ENCODE measurements around the gene NLRP13.
"Not testable (repeated sequence)": the region's sequence is repeated elsewhere in the genome, so short reads cannot be mapped to it uniquely, and the experiment has no call there.

The NLRP13 gene, protein sequence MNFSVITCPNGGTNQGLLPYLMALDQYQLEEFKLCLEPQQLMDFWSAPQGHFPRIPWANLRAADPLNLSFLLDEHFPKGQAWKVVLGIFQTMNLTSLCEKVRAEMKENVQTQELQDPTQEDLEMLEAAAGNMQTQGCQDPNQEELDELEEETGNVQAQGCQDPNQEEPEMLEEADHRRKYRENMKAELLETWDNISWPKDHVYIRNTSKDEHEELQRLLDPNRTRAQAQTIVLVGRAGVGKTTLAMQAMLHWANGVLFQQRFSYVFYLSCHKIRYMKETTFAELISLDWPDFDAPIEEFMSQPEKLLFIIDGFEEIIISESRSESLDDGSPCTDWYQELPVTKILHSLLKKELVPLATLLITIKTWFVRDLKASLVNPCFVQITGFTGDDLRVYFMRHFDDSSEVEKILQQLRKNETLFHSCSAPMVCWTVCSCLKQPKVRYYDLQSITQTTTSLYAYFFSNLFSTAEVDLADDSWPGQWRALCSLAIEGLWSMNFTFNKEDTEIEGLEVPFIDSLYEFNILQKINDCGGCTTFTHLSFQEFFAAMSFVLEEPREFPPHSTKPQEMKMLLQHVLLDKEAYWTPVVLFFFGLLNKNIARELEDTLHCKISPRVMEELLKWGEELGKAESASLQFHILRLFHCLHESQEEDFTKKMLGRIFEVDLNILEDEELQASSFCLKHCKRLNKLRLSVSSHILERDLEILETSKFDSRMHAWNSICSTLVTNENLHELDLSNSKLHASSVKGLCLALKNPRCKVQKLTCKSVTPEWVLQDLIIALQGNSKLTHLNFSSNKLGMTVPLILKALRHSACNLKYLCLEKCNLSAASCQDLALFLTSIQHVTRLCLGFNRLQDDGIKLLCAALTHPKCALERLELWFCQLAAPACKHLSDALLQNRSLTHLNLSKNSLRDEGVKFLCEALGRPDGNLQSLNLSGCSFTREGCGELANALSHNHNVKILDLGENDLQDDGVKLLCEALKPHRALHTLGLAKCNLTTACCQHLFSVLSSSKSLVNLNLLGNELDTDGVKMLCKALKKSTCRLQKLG

GRCh38 chr19:55931936-55932386, at the start of gene NLRP13:
NLRP13 (minus strand) TSS chr19:55932336; CDS start chr19:55932311, 25 bp downstream.
- no peak for DNase-seq

DNA sequence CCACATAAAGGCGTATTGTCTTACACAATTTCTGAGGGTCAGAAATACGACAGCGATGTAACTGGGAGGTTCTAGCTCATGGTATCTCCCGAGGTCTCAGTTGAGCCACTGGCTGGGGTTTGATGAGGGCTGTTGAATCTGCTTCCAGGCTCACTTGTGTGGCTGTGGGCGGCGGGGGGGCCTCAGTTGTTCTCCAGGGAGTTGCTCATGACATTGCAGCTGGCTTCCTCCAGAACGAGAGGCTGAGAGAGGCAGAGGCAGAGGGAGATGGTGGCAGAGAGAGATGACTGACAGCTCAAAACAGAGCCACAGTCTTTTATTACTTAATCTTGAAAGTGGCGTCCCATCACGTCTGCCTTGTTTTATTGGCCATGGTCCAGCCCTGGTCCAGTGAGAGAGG, 48.3 kb upstream of the NLRP13 start:
- DNase-seq, result no peak

GRCh38 chr19:55973982-55974381, 41.8 kb upstream of the NLRP13 start:
- no peak for DNase-seq

DNA sequence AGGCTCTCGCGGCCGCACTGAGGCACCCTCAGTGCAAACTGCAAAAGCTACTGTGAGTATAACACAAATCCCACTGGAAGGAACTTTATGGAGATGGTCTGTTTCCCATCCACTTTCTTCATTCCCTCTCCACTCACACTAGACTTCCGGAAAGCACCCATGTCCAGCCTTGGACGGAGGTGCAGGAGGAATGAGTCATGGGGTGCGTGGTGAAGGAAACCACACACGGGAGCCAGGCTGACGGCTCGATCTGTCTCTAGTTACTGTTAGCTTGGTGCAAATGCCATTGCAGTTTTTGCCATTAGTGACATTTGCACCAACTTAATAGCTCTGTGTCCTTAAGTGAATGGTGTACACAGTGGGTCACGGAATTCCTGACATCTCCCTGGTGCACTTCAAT, 30.1 kb upstream of the NLRP13 start:
- no peak for DNase-seq

GRCh38 chr19:55959996-55960675, 28.0 kb upstream of the NLRP13 start:
- no peak for DNase-seq

GRCh38 chr19:55958356-55958755, 26.2 kb upstream of the NLRP13 start:
- DNase-seq, result no peak

- DNase-seq, result no peak
Observed at GRCh38 chr19:55956431-55956830, 24.3 kb upstream of the NLRP13 start.

DNA sequence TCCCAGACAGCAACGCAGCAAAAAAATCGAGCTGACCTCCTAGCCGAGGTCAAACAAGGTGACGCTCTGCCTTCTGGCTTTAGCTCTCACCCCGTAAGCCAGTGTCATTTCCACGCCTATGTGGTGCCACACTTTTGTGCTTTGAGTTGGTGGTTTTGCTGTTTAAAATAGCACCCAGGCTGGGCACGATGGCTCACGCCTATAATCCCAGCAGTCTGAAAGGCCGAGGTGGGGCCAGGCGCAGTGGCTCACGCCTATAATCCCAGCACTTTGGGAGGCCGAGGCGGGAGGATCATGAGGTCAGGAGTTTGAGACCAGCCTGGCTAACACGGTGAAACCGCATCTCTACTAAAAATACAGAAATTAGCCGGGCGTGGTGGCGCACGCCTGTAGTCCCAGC, 18.4 kb upstream of the NLRP13 start:
- not testable (repeated sequence) for DNase-seq

DNA sequence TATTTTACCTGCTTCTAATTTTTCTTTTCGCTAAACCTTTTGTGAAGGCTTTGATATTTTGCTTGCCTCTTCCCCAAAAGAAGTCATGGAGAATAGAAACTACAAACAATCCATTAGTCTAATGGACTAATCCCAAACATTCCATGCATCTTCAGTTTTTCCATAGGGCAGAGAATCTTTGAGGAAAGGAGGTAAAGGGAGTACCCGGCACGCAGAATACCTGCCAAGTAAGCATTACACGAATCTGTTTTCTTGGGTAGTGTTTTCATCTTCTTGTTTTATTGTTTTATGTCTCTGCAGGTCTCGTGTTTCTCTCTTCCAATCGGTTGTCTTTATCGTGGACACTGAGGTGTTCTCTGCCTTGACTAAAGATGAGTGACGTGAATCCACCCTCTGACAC, 15.4 kb upstream of the NLRP13 start, which contains the start of gene NLRP8:
NLRP8 (plus strand) TSS at position 301 of the 400 bp plus-strand sequence.
- DNase-seq, result no peak

- no peak for DNase-seq
Observed at GRCh38 chr19:55940306-55940705, 8.2 kb upstream of the NLRP13 start.

DNA sequence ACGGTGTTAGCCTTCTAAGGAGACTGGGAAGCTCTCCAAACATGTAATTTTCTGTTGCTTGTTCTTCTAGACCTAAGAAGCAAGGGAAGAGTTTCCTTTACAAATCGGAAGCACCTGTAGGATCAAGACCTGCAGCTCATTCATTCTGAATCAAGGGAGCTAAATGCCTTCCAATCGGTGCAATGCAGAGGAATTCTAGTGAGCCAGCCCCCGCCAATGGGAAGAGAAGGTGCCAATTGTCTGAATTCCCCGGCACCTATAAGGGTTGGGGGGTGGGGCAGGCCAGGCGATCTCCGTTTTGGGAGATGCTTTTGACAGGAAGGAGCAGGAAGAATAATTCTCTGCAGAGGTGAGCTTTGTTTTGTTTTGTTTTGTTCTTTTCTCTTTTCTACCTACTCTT, 7.1 kb upstream of the NLRP13 start:
- no peak for DNase-seq

DNA sequence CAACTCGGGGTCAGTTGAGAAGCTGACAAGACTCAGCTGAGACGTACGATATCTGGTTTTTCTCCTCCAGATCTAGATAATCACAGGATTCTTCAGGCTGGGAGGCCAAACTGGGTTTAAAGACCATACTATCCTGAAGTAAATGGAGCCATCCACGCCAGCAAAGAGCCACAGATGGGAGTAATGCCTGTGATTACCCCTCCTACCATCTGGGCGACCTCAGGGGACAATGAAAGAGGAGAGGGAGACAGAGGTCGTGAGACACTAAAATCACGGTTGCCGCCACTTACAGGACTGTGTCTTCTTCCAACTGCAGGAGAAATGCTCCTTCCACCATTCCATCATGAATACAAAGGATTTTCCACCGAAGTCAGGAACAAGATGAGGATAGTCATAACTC, 3.1 kb upstream of the NLRP13 start:
- DNase-seq, result no peak

DNA sequence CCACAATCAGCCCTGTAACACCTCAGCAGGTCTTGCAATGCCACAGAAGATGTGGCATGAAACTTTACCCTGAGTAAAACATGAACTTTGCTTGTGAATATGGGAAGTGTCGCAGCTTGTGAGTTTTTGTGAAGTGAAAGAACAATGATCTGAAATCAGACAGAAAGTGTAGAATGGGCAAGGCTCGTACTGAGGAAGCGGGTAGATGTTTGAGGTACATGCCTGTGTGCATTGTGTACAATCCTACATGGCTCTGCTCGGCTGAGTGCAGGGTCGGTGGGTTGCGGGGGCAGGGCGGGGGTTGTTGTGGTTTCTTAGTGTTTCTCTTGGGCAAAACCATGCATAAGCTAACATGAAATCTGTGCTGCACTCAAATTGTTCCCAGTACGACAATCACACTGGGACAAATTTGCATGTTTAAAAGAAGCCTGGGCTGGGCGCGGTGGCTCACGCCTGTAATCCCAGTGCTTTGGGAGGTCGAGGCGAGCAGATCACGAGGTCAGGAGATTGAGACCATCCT, 1.1 kb downstream of the NLRP13 start:
- no peak for DNase-seq

DNA sequence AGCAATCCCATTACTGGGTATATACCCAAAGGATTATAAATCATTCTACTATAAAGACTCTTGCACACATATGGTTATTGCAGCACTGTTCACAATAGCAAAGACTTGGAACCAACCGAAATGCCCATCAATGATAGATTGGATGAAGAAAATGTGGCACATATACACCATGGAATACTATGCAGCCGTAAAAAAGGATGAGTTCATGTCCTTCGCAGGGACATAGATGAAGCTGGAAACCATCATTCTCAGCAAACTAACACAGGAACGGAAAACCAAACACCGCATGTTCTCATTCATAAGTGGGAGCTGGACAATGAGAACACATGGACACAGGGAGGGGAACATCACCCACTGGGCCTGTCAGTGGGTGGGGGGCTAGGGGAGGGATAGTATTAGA, 2.9 kb downstream of the NLRP13 start:
- DNase-seq, result not testable (repeated sequence)

DNA sequence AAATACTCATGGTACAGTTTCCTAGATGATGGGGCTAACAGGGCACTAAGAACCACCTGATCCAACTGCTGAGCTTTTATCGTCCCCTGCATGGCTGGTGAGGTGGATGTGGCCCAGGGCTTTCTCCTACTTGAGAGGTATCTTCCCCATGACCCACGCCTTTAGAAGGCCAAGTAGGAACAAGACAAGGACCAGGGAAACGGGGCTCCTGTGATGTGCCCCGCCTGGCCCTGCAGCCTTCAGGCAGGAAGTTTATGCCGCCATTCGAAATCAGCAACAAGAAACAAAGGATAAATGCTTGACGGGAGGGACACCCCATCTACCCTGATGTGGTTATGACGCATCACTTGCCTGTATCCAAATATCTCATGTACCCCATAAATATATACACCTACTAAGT, 4.1 kb downstream of the NLRP13 start:
- DNase-seq, result no peak

DNA sequence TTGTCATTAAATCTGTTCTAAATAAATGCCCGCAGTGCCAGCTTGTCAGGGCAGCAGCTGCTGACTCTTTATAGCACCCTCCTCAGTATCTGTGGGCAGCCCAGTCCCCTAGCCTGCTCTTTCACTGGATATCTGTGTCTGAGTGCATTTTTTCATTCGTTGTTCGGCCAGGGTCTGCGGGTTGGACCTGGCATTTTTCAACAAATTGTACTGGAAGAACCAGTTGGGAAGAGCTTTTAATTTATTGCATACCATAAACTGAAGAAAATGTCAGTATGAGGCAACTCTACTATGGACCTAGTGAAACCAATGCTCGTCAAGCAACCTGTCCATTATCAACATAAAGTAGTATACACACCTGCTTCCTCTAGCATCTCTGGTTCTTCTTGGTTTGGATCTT, 8.6 kb downstream of the NLRP13 start:
- no peak for DNase-seq

DNA sequence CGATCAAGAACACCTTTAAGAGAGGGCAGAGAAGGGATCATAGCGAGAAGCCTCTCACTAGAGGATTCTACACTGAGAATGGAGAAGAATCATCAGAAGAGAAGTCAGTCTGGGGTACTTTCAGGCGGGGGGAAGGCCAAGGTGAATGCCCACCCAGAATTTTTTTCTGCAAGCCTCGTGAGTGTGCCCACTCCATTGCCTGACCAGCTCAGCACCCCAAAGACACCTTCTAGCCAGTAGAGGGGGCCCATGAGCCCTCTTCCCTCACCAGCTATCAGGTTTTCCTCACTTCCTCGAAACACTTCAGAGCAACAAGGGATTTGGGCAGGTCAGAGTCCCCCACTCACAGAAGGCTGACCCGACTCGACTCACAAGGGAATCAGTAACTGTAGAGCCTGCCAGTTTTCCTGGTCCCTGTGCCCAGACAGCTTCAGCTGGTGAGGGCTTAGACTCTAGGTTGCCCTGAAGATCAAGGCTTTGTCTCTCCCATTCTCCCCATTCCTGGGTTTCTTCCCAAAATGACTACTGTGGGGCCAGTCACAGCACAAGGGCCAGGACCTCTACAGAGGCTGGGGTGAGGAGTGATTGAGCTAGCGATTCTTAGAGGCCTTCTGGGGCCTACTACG, 18.4 kb downstream of the NLRP13 start:
- no peak for DNase-seq

DNA sequence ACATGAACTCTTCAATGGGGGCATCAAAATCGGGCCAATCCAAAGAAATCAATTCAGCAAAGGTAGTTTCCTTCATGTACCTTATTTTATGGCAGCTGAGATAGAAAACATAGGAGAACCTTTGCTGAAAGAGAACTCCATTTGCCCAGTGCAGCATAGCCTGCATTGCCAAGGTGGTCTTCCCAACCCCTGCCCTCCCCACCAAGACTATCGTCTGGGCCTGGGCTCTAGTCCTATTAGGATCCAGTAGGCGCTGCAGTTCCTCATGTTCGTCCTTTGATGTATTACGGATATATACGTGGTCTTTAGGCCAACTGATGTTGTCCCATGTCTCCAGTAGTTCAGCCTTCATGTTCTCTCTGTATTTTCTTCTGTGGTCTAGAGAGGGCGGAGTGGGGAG, 19.2 kb downstream of the NLRP13 start:
- no peak for DNase-seq

DNA sequence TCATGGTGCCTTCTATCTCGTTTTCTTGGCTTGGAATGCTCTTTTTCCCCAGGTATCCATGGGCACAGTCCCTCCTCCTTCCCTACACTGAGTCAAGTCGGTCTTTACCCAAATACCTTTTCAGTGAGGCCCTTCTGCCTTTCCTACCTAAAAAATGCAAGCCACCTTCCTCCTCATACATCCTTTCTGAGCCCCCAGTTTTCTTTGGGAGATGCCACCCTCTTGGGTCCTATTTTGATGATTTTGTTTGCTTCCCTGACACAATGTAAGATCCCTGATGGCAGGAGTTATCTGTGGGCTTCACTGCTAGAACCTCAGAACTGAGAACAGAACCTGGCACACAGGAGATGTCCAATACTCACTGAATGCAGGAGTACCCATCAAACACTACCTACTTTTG, 22.3 kb downstream of the NLRP13 start:
- DNase-seq, result no peak

DNA sequence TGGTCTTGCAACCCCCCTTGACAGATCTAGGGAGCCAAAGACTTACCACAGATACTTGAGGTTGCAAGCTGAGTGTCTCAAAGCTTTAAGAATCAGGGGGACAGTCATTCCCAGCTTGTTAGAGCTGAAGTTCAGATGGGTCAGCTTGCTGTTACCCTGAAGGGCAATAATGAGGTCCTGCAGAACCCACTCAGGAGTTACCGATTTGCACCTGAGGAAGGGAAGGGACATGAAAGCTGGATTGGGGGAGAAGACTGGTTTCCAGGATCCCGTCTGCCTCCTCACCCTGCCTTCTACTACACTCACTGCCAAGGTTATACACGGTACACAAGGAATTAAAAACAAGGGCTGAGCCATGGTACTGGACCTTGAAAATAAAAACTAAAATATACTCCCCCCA, 24.4 kb downstream of the NLRP13 start:
- DNase-seq, result no peak

DNA sequence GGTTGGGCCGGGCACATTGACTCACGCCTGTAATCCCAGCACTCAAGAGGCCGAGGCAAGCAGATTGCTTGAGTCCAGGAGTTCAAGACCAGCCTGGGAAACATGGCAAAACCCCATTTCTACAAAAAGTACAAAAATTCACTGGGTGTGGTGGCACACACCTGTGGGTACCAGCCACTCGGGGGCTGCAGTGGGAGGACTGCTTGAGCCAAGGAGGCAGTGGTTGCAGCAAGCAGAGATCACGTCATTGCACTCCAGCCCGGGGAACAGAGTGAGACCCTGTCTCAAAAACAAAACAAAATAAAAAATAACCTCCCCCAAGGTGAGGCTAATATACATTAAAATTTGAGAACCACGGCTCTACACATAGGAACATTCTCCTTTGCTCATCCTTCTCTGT, 24.9 kb downstream of the NLRP13 start:
- DNase-seq, result no peak

- DNase-seq, result no peak
Observed at GRCh38 chr19:55902080-55902751, 29.9 kb downstream of the NLRP13 start.

Data from HCEC 1CT (cell line).